Glutamatergic neuron (in vitro differentiated cells): ENCODE measurements around the gene PDLIM3. TPM values are rescaled to one million over a fixed set of nuclear protein-coding genes. Genes with fewer than 3 reads are reported as not detected.

Experiments used
- DNase-seq: peaks from one replicate; pipeline ENCODE4 v3.0.0; 2022
- H3K27ac Mint-ChIP-seq: one replicate; pipeline ENCODE4 v1.8.0; 2020; ENCODE audit warnings: mild to moderate bottlenecking, mixed read lengths, inconsistent platforms; ENCODE audit not compliant: unreplicated experiment
- H3K27me3 Mint-ChIP-seq: one replicate; pipeline ENCODE4 v1.8.0; 2020; ENCODE audit warnings: mild to moderate bottlenecking, moderate library complexity, mixed read lengths, inconsistent platforms; ENCODE audit not compliant: unreplicated experiment
- H3K36me3 Mint-ChIP-seq: one replicate; pipeline ENCODE4 v1.8.0; 2020; ENCODE audit warnings: mild to moderate bottlenecking, mixed read lengths, inconsistent platforms; ENCODE audit not compliant: unreplicated experiment
- H3K4me1 Mint-ChIP-seq: one replicate; pipeline ENCODE4 v1.8.0; 2020; ENCODE audit warnings: mild to moderate bottlenecking, low read depth, mixed read lengths, inconsistent platforms; ENCODE audit not compliant: unreplicated experiment
- H3K4me3 Mint-ChIP-seq: one replicate; pipeline ENCODE4 v1.8.0; 2020; ENCODE audit warnings: mild to moderate bottlenecking, mixed read lengths, inconsistent platforms; ENCODE audit not compliant: unreplicated experiment
- H3K9me3 Mint-ChIP-seq: one replicate; pipeline ENCODE4 v1.8.0; 2020; ENCODE audit warnings: mild to moderate bottlenecking, moderate library complexity, mixed read lengths, inconsistent platforms; ENCODE audit not compliant: unreplicated experiment
- CTCF ChIP-seq: fragments of 200-600 bp; sonication (generic); IDR thresholded peaks from one replicate; pipeline ENCODE4 v1.5.0; 2021; ENCODE audit not compliant: partially characterized antibody, unreplicated experiment
- total RNA-seq: library from RNA; stranded (reverse); fragmentation: NEBNext Ultra II Directional; extraction: Animal tissue kit (Norgen Biotek cat#: 25700); gene quantifications from one replicate; pipeline ENCODE4 v1.2.1, GENCODE V29; 2021; ENCODE audit not compliant: unreplicated experiment

Gene PDLIM3
- total RNA-seq, 1 donor from 2014 or later: 262 TPM

- no peak overlapping the region for H3K4me3 Mint-ChIP-seq
Measured at GRCh38 chr4:185538806-185539205, 3.5 kb upstream of the PDLIM3 start.

GRCh38 chr4:185536411-185536709 lies 1.1 kb upstream of the PDLIM3 start:
- Mint-ChIP-seq H3K27me3 (peaks cover 16% of the 10 kb centered on the region), H3K4me1 (peaks cover 22% of the 10 kb centered on the region), H3K4me3 (peak overlapping the region; percentile 17), H3K36me3 (no peaks in the 10 kb centered on the region), H3K27ac (peak overlapping the region; percentile 87), H3K9me3 (peaks cover 14% of the 10 kb centered on the region)
- TF ChIP-seq CTCF: no peak
- DNase-seq: peak; percentile 28

More at GRCh38 chr4:185538806-185539205, 3.5 kb upstream of the PDLIM3 start:
- Mint-ChIP-seq H3K27ac (no peak overlapping the region), H3K27me3 (peaks cover 6% of the 10 kb centered on the region), H3K36me3 (no peaks in the 10 kb centered on the region), H3K4me1 (peaks cover 11% of the 10 kb centered on the region), H3K9me3 (peaks cover 3% of the 10 kb centered on the region)
- no peak for DNase-seq
- no peak for TF ChIP-seq CTCF

DNA sequence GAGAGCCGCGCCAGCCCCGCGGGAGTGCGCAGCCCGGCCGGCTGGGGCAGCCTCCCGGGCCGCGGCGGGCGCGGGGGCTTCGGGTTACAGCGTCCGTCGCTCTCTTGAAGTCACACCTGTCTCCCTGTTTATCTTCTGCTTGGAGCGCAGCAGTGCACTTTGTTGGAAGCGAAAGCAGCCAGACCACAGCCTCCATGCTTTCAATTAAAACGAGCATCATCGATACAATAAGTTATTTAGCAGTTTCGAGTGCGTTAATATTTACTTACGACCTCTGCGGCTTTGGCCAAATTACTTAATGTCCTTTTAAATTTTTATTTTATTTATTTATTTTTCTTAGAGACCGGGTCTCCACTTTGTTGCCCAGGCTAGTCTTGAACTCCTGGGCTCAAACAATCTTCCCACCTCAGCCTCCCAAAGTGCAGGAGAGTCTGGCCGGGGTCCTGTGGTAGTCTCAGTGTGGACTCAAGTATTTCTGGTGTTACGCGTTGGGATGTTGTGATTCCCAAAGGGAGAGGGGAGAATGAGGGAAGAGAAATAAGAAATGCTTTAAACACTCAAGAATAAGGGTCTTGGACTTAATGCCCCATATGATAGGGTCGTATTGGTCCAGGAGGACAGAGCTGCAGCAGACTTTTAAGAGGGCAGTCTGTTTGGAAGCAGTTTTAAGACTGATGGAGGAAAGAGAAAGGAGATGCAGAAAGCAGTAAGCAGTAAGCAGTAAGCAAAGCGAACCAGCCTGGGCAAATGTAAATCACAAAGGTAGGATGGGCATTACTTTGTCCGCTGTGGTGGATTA lies 504 bp upstream of the PDLIM3 start:
- Mint-ChIP-seq H3K27ac (peak overlapping the region; percentile 87), H3K9me3 (peaks cover 16% of the 10 kb centered on the region), H3K4me1 (peaks cover 25% of the 10 kb centered on the region), H3K4me3 (peak overlapping the region; percentile 85), H3K27me3 (peaks cover 16% of the 10 kb centered on the region), H3K36me3 (no peaks in the 10 kb centered on the region)
- DNase-seq: no peak
- no peak for TF ChIP-seq CTCF

GRCh38 chr4:185534511-185534865 lies 819 bp downstream of the PDLIM3 start:
- H3K36me3 Mint-ChIP-seq: no peaks in the 10 kb centered on the region
- peaks cover 35% of the 10 kb centered on the region for H3K4me1 Mint-ChIP-seq
- peak overlapping the region; percentile 96 for H3K4me3 Mint-ChIP-seq
- no peak for DNase-seq
- TF ChIP-seq CTCF: no peak
- H3K27me3 Mint-ChIP-seq: peaks cover 16% of the 10 kb centered on the region
- H3K27ac Mint-ChIP-seq: peak overlapping the region; percentile 96
- peaks cover 17% of the 10 kb centered on the region for H3K9me3 Mint-ChIP-seq

DNA sequence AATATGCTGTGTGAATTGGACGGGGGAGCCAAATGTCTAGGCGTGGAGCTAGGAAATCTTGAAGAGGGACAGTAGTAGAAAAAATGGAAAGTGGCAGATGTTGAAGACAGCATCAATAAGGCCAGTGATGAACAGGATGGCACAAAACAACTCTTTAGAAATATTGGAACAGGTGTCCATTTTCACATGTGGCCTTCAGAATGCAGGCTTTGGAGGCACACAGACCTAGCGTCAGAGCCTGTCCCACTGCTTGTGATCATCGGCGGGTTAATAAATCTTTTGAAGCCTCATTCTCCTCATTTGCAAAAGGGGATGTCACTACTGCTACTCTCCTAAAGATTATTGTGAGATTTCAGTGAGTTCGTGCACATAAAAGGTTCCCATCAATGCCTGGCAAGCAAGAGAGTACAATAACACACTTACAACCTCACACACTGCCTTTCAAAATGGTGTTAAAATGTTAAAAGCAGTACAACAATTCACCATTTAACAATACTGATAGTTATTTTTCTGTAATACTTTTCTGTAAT lies 2.4 kb downstream of the PDLIM3 start:
- H3K27me3 Mint-ChIP-seq: peaks cover 18% of the 10 kb centered on the region
- peak overlapping the region; percentile 99 for H3K27ac Mint-ChIP-seq
- peaks cover 20% of the 10 kb centered on the region for H3K9me3 Mint-ChIP-seq
- H3K4me1 Mint-ChIP-seq: peaks cover 42% of the 10 kb centered on the region
- peak overlapping the region; percentile 94 for H3K4me3 Mint-ChIP-seq
- TF ChIP-seq CTCF: no peak
- no peak for DNase-seq
- no peaks in the 10 kb centered on the region for H3K36me3 Mint-ChIP-seq
